Transverse colon (tissue), 4 donors: ENCODE measurements around the gene FKBP10. TPM values are rescaled to one million over a fixed set of nuclear protein-coding genes. Genes with fewer than 3 reads are reported as not detected.

Experiments used
- DNase-seq: peaks from one replicate; pipeline ENCODE4 v3.0.0-alpha.2; 2019
- H3K27ac ChIP-seq, 4 donors: fragments of 200-600 bp; sonication (generic); 2 replicates each; pipeline ENCODE4 v1.5.1; 2016 to 2018; ENCODE audit warnings: inconsistent platforms in 4 of 4
- H3K27me3 ChIP-seq: fragments of 200-600 bp; sonication (generic); 2 replicates; pipeline ENCODE4 v1.5.1; 2017; ENCODE audit warnings: inconsistent platforms
- H3K36me3 ChIP-seq, 4 donors: fragments of 200-600 bp; sonication (generic); 2 replicates each; pipeline ENCODE4 v1.5.1; 2017 to 2019; ENCODE audit warnings: inconsistent platforms in 4 of 4
- H3K4me1 ChIP-seq, 4 donors: fragments of 200-600 bp; sonication (generic); 2 replicates each; pipeline ENCODE4 v1.5.1; 2017 to 2020; ENCODE audit warnings: inconsistent platforms in 4 of 4
- H3K4me3 ChIP-seq, 4 donors: fragments of 200-600 bp; sonication (generic); 1 replicate in 1 of 4; 2 replicates in 3 of 4; pipeline versions ENCODE4 v1.5.1 to v1.6.1; 2017 to 2019; ENCODE audit warnings: inconsistent platforms in 4 of 4
- H3K9me3 ChIP-seq, 2 donors: fragments of 200-600 bp; sonication (generic); 2 replicates each; pipeline ENCODE4 v1.5.1; 2017 to 2019; ENCODE audit warnings: inconsistent platforms in 2 of 2
- CTCF ChIP-seq, 5 experiments: fragments of 200-600 bp in 3 of 5; fragments of 450-650 bp in 2 of 5; sonication (generic) in 3 of 5; IDR thresholded peaks; 1 replicate in 2 of 5; 2 replicates in 3 of 5; pipeline ENCODE4 v1.5.1; 2016 to 2017; ENCODE audit warnings: antibody characterized with exemption in 5 of 5, inconsistent platforms in 3 of 5, mild to moderate bottlenecking in 2 of 5, moderate library complexity in 1 of 5
- EP300 ChIP-seq: sonication (generic); formaldehyde crosslinking; IDR thresholded peaks from one replicate; pipeline ENCODE4 v1.6.1; 2017; ENCODE audit warnings: antibody characterized with exemption, low read depth
- POLR2A ChIP-seq: fragments of 450-650 bp; IDR thresholded peaks from one replicate; pipeline ENCODE4 v1.6.1; 2016; ENCODE audit warnings: antibody characterized with exemption, mild to moderate bottlenecking, moderate library complexity
- POLR2AphosphoS5 ChIP-seq, 3 donors: sonication (generic); formaldehyde crosslinking; IDR thresholded peaks; one replicate each; pipeline ENCODE4 v1.6.1; 2016; ENCODE audit warnings: antibody characterized with exemption in 3 of 3
- WGBS, 2 donors: methylation state at CpG; one replicate each; pipeline ENCODE4 v1.1.5; 2018; ENCODE audit warnings: low coverage in 1 of 2; 5-methylcytosine and 5-hydroxymethylcytosine counted together
- in situ Hi-C, 4 donors: fragments of 200-750 bp; cut with MboI; loops; one replicate each; pipeline versions ENCODE4 v1.15.0 to v1.15.1; 2017; ENCODE audit warnings: low sequenced_read_pairs in 3 of 4, low pct_ligation_motif_present in 1 of 4, low pct_unique_long_range_greater_than_20kb in 1 of 4
- intact Hi-C: fragments of 100-400 bp; cut with DNase I; formaldehyde crosslinking; loops from one replicate; pipeline ENCODE4 v1.15.1; 2023; ENCODE audit warnings: low total_unique reads
- total RNA-seq, 4 donors: library from RNA; depleted of rRNA; stranded (reverse); fragments of >200 nt; gene quantifications; one replicate each; pipeline ENCODE4 v1.1.0, GENCODE V29; 2016

FKBP10 gene
- total RNA-seq, 4 donors from 2014 or later, result 7.1 to 61.1 (median 12.6) TPM

- Histone ChIP-seq H3K9me3 (no peaks in the 10 kb centered on the region), H3K4me3 (no peak overlapping the region), H3K27me3 (no peaks in the 10 kb centered on the region), H3K36me3 (no peaks in the 10 kb centered on the region), H3K27ac (no peak overlapping the region), H3K4me1 (peaks cover 0 to 18% (median 10%) of the 10 kb centered on the region in 4 donors)
- no peak for DNase-seq
- in situ Hi-C loops (no loop called here), intact Hi-C loops (no loop called here)
- no peak for TF ChIP-seq EP300
- no peak for TF ChIP-seq POLR2A
- no peak for TF ChIP-seq POLR2AphosphoS5 (IDR thresholded peaks at IDR 0.05)
- TF ChIP-seq CTCF (IDR thresholded peaks at IDR 0.05), result no peak
- WGBS, 2 donors, result 60 to 91% methylated on average over 1 to 23 of the region's 23 CpGs
Observed at GRCh38 chr17:41816637-41817320, 4.0 kb downstream of the FKBP10 start.

DNA sequence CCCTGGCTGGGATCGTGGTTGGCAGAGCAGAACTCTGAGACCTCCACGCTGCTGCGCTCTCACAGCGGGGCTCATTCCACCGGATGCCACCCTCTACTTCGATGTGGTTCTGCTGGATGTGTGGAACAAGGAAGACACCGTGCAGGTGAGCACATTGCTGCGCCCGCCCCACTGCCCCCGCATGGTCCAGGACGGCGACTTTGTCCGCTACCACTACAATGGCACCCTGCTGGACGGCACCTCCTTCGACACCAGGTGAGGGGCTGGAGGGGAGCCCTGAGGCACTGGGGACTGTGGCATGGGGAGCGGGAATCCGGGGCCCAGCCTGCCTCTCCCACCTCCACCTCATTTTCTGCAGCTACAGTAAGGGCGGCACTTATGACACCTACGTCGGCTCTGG is 5.2 kb downstream of the FKBP10 start:
- no peak for DNase-seq
- peaks cover 0 to 7% (median 4%) of the 10 kb centered on the region in 4 donors for H3K4me1 ChIP-seq
- H3K27ac ChIP-seq, result no peak overlapping the region
- TF ChIP-seq POLR2AphosphoS5 (IDR thresholded peaks at IDR 0.05), result no peak
- no peak for TF ChIP-seq CTCF (IDR thresholded peaks at IDR 0.05)
- TF ChIP-seq POLR2A, result no peak
- no peak for TF ChIP-seq EP300
- in situ Hi-C loops, result no loop called here
- no peaks in the 10 kb centered on the region for H3K36me3 ChIP-seq
- no peaks in the 10 kb centered on the region for H3K27me3 ChIP-seq
- no peaks in the 10 kb centered on the region for H3K9me3 ChIP-seq
- intact Hi-C loops, result no loop called here
- no peak overlapping the region for H3K4me3 ChIP-seq
- 95% methylated on average over 19 of the region's 20 CpGs; no CpG with 5 or more reads in 1 of the 2 donors for WGBS, 2 donors

DNA sequence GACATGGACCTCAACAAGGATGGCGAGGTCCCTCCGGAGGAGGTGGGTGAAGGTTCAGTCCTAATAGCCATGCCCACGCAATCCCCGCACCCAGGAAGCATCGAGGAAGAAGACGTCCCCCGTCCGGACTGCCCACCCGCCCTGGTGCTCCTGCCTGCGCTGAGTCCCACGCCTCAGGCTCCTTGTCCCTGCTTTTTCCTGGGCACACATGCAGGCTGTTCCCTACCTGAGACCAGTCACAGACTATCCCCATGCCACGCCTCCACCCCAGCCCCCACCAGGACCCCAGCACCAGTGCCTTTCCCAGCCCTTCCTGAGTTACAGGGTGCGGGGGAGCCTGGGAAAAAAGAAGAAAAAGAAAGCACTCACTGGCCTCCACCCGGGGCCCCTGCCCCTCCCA is 9.0 kb downstream of the FKBP10 start:
- intact Hi-C loops (no loop called here), in situ Hi-C loops (no loop called here)
- H3K27ac ChIP-seq, result no peak overlapping the region
- H3K4me1 ChIP-seq, result no peaks in the 10 kb centered on the region
- H3K4me3 ChIP-seq, result no peak overlapping the region
- no peak for DNase-seq
- WGBS, 2 donors, result 77 to 81% methylated on average over 7 to 14 of the region's 14 CpGs
- H3K9me3 ChIP-seq, result no peaks in the 10 kb centered on the region
- no peaks in the 10 kb centered on the region for H3K27me3 ChIP-seq
- H3K36me3 ChIP-seq, result no peaks in the 10 kb centered on the region
- TF ChIP-seq POLR2AphosphoS5 (IDR thresholded peaks at IDR 0.05) (no peak), POLR2A (no peak), CTCF (IDR thresholded peaks at IDR 0.05) (no peak), EP300 (no peak)

DNA sequence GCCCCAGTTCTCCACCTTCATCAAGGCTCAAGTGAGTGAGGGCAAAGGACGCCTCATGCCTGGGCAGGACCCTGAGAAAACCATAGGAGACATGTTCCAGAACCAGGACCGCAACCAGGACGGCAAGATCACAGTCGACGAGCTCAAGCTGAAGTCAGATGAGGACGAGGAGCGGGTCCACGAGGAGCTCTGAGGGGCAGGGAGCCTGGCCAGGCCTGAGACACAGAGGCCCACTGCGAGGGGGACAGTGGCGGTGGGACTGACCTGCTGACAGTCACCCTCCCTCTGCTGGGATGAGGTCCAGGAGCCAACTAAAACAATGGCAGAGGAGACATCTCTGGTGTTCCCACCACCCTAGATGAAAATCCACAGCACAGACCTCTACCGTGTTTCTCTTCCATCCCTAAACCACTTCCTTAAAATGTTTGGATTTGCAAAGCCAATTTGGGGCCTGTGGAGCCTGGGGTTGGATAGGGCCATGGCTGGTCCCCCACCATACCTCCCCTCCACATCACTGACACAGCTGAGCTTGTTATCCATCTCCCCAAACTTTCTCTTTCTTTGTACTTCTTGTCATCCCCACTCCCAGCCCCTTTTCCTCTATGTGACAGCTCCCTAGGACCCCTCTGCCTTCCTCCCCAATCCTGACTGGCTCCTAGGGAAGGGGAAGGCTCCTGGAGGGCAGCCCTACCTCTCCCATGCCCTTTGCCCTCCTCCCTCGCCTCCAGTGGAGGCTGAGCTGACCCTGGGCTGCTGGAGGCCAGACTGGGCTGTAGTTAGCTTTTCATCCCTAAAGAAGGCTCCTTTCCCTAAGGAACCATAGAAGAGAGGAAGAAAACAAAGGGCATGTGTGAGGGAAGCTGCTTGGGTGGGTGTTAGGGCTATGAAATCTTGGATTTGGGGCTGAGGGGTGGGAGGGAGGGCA is 9.7 kb downstream of the FKBP10 start:
- TF ChIP-seq CTCF (IDR thresholded peaks at IDR 0.05) (no peak), POLR2A (no peak), EP300 (no peak), POLR2AphosphoS5 (IDR thresholded peaks at IDR 0.05) (no peak)
- H3K27me3 ChIP-seq, result no peaks in the 10 kb centered on the region
- no peak overlapping the region for H3K4me3 ChIP-seq
- no peaks in the 10 kb centered on the region for H3K36me3 ChIP-seq
- no peak overlapping the region for H3K27ac ChIP-seq
- WGBS, 2 donors, result 57 to 72% methylated on average over 1 to 12 of the region's 12 CpGs
- in situ Hi-C loops (no loop called here), intact Hi-C loops (no loop called here)
- DNase-seq, result no peak
- no peaks in the 10 kb centered on the region for H3K4me1 ChIP-seq
- H3K9me3 ChIP-seq, result no peaks in the 10 kb centered on the region
